ENCODE results near the gene SRPX.

SRPX gene

DNA sequence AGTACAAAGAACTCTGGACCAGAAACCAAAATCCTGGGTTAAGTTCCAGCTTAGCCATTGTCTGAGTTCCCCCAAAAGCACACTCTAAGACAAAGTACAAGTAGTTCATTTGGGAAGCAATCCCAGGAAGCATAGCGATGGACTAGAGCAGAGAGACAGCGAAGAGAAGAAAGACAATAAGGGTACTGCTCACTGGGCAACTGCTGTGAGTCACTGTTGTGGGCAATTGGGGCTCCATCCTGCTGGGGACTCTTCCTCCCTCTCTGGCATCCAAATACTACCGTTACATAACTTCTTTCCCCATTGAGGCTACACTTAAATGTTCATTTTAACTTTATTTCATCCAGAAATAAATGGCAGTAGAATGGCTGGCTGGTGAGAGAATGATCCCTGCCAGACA is 14.1 kb downstream of the SRPX start:
- DNase-seq = no peak

DNA sequence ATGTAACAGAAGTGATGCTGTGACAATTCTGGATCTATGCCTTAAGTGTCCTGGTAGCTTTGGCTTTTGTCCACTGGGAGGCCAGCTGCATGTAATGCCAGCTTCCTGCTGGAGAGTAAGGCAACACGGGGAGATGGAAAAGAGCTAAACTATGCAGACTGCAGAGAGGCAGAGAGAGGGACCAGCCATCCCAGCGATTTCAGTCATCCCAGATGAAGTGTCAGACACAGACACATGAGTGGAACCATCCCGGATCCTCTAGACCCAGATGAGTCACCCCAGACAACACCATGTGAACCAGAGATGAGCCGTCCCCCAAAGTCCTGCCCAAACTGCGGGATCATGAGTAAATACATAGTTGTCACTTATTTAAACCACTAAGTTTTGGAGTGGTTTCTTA is 14.6 kb downstream of the SRPX start:
- DNase-seq = no peak

DNA sequence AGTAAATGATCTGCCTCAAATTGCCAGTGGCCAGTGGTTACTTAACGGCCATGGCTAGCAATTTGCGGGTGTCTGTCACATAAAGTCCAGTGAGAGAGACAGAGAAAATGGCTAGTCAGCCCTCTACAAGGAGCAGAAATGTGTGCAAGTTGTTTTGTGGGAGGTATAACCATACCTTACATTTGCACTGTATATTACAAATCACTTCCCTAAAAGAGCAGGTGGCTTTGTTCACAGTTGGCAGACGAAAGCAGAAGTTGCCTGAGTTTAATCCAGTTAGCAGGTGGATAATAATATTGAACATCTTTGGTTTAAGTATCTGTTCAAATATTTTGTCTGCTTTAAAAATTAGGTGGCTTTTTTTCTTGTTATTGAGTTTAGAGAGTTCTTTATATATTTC is 15.6 kb downstream of the SRPX start:
- DNase-seq = no peak

DNA sequence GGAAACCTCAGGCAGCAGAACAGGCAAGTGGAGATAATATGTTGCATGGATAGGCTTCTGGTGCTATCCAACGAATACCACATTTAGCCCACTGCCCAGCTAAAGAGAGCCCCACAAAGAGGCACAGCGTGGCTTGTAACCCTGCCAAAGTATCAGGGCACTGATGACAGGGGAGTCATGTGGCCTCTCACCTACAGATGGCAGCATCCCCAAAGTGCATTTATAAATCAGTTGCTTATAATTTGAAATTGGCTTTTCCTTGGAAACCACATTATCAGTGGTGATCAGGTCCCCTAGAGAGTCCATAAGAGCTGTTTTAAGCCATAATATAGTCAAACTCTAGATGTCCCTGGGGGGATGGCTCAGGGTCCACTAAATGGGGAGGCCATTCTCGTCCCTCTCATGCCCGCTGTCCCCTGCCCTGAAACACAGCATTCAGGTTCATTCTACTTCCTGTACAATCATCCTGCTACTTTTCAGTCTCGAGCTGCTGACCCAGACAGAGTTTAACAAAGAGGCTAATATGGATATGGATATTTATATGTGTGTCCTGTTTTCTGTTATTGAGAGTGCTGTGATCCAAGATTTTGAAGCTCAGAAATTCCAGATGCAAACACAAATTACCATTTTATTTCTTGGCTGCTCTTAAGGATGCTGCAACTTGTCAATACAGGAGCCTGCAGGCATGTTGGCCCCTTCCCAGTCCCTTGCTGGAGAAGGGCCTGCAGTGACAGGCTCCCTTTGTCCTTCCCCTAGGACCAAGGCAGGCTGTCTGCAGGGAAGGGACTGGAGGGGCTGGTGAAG is 28.5 kb downstream of the SRPX start:
- DNase-seq = no peak

DNA sequence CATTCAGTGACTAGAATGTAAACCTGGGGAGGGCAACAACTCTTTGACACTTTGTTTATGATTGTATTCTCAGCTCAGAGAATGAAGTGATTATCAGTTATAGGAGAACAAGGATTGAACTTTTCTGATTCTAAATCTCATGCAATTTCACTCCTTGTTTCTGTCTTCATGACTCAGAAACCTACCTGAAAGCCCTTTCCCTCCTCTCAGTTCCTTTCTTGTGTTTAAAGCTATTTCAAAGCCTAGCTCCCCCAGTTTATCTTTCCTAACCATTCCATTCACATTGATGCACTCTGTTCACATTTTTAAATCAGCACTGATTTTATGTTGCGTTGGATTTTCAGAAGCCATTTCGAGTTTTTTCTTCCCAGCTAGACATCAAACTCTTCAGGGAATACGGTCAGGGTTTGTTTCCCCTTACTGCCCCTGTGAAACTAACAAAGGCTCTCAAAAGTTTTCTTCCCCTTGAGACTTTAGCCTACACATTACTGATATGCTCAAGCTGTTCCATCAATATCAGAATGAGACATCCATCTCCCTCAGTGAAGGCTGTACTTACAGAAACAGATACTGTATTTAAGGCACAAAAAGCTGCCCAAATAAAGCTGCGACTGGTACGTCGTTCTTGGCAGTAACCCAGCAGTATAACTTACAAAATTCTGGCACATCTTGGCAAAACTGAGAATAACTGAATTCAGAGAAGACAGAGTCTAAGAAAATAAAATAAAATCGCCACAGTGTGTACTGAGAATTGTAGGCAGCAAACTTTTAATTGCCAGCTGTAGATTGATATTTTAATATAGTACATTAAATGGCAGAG is 31.0 kb downstream of the SRPX start:
- DNase-seq = no peak

DNA sequence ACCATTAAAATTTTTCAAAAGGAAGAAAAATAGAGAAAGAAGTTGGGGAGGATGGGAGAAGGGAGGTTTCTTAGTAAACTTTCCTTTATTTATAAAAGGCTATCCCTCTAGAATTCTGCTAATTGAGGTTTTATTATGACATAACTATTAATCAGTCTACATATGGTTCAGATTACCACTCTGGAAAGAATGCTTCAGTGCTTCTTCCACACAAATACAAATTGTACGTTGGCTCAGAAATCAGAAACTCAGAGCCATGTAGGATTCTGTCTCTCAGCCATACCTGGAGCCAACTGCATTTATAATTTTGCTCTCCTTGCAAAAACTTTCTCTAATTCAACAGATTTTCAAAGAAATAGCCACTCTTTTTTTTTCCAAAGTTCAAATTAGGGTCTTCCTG is 37.1 kb downstream of the SRPX start:
- no peak for DNase-seq

DNA sequence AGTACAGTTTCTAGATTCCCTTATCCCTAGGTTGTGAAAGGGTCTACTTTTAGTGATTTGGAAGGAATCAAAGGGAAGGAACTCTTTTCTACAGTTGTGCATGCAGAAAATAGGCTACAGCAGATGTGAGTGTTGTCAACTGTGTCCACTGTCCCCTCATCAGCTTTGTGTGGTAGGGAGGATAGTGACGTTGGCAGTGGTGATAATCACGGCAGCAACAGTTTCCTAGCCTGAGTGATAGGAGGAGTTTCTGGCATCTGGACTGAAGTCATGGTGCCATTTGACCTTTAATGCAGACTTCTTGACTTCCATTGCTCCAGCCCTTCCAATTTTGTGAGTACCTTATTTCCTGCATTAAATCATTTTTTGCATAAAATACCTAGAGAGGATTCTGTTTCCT is 39.3 kb downstream of the SRPX start:
- no peak for DNase-seq

DNA sequence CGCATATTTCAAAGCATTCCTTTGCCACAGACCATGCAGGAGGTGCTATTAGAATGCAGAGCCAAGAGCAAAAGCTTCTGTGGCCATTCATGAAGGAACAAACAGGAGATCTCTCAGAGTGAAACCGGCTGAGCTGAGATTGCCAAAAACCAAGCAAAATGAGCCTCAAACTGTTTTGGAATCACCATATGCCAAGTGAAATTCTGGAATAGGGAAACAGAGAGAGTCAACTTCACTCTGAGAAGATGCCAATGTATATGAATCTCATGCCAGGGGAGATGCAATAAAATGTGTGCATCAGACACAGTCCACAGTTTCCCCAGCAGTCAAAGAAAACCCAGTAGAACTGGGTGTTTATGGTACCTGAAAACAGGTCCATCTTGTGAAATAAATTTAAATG is 42.3 kb downstream of the SRPX start:
- DNase-seq = no peak

DNA sequence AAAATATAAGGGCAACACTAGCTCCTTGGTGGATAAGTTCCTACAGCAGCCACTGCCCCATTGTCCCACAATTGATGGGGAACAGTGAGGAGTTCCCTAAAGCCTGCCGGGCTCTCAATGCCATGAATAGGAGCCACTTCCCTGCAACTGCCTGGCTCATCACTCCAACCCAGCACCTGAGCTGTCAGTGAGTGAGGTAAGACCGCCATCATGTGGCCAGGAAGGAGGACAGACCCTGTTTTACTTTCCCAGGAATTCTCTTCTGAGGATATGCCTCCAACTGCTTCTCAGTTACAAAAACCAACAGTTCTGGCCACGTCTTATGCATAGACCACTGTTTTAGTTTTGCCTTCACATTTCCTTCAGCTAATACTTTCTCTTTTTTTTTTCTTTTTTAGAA is 45.5 kb downstream of the SRPX start:
- DNase-seq = no peak

DNA sequence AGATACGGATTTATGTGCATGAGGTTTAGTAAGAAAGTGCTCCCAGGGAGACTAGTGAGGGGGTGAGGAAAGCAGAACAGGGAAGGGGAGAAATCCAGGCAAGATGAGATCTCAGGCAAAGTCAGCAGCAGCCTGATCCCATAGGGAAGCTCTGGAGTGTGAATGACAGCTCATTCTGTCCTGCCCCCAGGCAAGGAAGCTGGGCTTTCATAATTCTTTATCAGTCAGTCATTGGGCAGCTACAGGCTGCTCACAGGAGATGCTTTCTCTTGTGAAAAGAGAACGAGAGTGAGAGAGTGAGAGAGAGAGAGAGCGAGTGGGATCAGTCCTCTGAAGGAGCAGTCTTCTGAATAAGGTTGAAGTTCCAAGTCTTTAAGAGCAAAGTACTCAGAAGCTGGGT is 48.1 kb downstream of the SRPX start:
- DNase-seq = no peak

DNA sequence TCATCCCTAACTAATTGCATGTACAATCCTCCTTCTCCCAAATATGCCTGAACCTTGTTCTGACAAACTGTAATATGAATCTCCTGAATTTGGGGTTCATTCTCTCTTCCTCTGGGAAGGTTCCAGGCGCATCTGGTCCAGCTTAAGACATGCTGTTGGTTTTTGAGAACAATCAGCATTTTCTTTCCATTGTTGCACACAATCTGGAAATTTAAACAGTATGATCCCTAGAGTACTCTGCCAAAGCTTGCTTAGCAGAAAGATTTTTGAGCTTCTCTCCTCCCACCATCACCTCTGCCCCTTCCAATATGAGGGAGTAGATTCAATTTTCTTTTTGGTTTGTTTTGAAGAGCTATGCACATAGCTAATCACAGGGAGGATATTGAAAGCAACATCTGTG is 50.1 kb downstream of the SRPX start:
- no peak for DNase-seq

DNA sequence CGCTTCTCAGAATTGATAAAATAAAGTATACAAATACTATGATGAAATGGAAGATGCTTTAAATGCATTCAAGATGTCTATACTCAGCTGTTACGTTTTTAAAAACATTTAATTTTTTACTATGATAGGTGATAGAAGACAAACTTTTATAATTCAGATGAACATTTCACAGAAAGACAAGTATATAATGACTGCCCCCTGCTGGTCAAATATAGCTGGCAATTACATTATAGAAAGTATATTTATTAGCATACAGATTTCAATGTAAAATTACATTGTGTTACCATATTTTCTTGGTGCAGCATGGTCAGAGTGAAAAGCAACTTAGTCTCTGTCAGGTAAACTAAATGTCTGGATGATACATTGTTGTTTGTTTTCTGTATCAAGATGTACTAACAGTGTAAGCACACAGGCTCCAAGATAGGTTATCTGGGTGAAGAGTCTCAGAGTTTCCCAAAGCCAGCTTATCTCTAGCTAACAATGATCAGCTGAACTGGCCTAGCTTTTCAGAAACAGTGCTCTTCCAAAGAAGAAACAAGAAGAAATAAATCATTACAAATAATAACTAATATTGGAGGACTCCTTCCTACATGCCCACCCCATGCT is 54.1 kb downstream of the SRPX start:
- DNase-seq = no peak

DNA sequence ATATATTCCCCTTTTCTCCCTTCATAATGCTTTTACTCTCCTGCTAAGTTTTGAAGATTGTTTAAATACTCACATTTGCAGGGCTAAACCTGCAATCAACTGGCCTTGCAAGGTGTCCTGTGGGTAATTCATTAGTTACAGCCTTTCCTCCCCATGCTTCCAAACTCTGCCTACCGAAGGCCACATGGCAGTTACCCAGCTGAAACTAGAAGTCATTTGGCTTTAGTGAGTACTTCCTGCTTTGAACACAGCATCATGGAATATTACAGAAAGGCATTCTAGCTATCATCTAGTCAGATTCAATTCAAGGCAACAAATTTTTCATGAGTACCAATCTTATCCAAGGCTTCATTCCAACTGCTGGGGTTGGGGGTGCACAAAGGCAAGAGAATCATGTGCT is 55.6 kb downstream of the SRPX start:
- DNase-seq = no peak

DNA sequence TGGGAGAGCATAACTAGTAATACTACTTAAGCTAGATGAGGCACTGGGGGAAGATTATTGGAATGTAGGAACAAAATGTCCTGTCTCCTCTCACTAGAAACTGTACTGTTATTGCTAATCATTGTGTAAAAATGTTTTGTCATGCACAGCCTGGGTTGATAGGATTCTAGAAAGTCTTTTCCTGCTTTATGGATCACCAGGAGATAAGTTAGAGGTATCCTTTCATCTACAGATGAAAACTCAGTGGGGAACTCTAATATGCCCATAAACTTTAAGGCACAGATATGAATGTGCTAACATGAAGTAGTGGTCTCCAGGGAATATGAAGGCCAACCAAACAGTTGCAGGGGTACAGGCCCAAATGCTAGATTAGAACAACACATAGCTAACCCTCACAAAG is 57.5 kb downstream of the SRPX start:
- no peak for DNase-seq

DNA sequence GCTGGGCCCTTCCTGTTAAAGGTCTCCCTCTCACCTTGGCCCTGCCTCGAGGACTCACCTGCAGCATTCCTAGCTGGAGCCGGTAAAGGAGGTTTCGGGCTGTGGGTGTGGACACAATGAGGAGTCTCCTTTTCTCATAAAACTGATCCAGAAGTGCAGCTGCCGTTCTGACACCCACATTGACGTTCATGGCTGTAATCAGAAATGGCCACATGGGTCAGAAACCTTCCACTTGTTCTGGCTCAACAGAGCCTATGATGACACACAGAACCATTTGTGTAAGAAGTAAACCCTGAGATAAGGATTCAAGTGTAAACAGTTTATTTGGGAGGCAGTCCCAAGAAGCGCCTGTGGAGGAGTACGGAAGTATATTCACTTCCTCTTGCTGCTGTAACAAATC is 63.8 kb downstream of the SRPX start:
- DNase-seq = no peak

DNA sequence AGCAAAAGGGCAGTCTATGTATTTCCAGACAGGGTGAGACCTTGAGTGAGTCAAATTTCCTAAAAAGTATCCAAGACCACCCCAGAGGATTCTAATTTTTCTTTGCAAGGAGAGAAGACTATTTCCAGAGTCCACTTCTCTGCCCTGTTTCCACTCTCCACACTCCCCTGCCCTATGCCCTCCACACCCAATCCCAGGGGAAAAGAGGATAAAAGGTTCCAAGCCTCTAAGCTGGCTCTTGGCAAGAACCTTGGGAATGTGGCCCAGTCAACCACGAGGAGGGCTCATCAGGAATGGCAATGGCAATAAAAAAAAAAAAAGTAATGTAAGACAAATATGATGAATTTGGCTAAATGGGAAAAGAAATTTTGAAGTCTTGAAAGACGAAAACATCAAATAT is 65.9 kb downstream of the SRPX start:
- DNase-seq = no peak

DNA sequence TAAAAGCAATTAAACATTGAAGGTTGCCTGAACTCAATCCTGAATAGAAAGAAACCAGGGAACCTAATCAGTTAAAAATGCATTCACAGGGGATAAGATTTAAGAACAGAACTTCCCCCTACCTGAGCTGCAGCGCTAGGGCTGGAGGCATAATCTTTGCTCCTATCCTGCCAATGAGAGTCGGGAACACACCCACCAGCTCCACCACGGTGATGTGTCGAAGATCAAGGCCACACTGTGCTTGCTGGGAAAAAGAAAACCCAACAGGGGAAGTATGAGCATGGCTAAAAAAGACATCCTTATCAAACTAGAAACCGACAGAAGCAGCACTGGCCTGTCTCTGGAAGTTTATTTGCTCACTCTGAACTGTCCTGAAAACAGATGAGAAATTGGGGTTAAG is 66.3 kb downstream of the SRPX start:
- no peak for DNase-seq

DNA sequence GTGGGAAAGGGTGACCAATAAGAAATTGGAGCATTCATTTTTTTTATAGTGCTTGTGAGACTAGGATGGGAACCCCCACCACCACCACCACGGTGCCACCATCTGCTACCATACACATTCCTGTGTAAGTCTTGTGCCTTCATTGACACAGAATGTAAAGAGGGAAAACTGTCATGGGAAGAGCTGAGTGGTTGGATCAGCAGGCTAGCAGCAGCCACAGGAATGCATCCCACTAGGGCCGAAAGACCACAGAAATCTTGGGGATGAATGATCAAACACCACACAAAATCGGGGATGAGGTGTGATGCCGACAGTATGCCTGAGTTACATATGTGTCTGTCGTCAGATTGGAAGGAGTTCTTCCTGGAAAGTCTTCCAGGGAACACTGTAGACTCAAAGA is 69.2 kb downstream of the SRPX start:
- no peak for DNase-seq

DNA sequence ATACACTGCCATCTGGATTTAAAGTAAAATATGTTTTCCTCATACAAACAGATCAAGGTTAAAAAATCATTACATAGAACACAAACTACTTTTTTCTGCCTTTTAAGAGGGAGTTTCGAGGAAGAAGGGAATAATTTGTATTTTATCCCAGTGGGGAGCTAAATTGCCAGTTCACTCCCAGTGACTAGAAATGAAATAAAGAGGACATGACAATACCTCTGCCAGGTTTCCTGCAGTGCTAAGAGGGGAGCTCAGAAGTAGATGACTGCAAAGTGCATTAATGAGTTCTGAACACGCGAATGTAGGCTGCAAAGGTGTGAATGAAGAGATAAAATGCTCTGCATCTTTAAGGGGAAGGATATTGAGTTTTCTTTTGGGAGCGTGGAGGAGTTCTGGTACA is 69.7 kb downstream of the SRPX start:
- no peak for DNase-seq

DNA sequence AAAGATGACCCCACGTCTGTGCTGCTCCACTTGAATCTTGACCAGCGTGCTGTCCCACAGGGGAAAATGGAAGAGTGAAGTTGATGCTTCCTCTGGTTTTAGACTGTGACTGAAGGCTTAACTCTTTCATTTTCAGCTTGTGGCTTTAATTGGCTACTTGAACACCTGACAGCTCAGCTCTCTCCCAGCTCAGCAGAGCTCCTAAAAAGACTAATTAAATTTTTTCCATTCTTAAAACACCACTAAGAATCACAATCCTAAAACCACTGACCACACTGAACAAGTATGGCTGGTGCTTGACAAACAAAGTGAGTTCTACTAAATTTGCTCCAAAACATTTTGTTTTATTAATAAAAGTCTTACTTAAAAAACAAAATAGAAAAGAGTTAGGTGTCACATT is 71.7 kb downstream of the SRPX start:
- DNase-seq = no peak

DNA sequence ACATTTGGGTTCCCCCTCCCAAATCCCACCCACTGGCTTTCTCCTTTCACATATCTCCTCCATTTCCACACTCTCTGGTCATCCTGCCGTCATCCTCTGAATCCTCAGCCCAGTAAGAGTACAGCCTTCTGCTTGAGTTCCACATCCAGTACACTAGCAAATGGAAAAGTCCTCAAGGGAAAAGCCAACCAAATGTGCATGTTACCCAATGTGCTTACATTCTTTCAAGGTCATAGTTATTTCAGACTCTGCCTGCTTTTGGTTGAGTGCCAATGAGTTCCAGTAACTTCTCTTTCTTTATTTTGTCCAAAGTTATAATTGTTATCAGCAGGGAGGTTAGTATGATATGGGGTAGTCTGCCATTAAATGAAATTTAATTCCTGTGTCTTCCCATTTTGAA is 78.1 kb downstream of the SRPX start:
- DNase-seq = no peak

DNA sequence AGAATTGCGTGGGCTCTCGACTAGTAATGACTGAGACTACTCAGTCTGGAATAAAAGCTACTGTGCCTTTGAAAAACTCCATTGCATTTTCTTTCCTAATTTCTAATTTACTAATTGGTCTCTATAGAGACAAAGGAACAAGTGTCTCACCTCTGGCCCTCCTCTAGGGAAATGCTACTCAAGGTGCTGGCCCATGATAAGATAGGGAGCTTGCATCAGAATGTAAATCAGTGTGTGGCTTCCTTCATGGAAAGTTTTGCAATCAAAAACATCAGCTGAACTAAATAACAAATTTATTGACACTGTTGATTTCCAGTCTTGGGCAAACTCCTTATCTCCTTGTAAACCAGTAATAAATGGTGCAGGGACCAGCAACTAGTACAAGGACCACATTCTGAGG is 81.8 kb downstream of the SRPX start:
- DNase-seq = no peak

DNA sequence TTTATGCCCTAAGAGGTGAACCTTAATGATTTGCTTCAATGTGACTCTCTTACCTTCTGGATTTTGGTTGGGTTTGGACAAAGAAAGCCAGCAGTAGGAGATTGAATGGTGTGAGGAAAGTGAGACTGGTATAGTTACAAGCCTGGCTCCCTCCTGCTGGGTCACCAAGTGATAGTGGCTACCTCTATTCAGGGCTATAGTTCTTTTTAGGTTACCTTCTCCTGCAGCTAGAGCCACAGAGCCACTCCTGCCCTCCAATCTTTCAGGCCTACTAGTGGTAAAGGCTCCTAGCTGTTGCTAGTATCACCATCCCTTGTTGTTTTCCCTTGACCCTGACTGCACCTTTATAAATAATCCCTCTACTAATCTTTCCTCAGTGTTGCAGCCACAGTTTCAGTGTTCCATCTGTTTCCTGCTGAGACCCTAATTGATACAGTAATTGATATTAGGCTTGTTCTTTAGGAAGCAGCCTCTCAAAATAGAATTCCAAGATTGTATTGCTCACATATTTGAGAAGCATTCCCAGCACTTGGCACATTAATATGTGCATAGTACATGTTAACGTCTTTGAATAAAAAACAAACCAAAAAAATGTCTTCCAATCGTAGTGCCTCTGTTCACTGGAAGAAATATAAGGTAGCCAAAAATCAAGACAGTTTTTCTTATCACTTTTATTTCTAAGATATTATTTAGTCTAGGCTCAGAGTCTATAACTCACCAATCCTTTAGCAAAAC is 82.3 kb downstream of the SRPX start:
- DNase-seq = no peak

DNA sequence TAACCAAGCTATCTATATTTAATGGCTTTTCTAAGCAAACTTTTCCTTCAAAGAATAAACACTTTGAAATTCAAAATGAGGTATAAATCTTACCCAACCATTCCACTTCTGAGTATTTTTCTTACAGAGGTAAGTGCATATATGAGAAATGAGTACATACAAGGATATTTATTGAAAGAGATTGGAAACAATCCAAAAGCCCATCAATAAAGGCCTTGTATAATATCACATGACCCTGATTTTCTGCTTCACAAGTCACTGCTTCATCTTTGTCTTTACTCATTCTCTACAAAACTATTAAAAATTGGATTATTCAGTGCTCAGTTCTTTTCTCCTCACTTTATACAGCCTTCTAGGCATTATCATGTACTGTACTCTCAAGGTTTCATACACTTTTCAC is 91.3 kb downstream of the SRPX start:
- DNase-seq = no peak

All from DMS79 (cell line).